Measurements from ENCODE around the gene PSMG4.

The PSMG4 gene

GRCh38 chr6:3291987-3292386 is 33.2 kb downstream of the PSMG4 start:
- no peak for DNase-seq

GRCh38 chr6:3292431-3293197 is 33.9 kb downstream of the PSMG4 start:
- DNase-seq: no peak

GRCh38 chr6:3293271-3294155 is 34.8 kb downstream of the PSMG4 start:
- DNase-seq: no peak

GRCh38 chr6:3294396-3294795 is 35.6 kb downstream of the PSMG4 start:
- no peak for DNase-seq

- peak; percentile 35 for DNase-seq
Measured at GRCh38 chr6:3294921-3295871, 36.4 kb downstream of the PSMG4 start.

GRCh38 chr6:3296078-3296477 is 37.3 kb downstream of the PSMG4 start:
- DNase-seq: no peak

GRCh38 chr6:3296537-3296936 is 37.8 kb downstream of the PSMG4 start:
- DNase-seq: no peak

- DNase-seq: no peak
Measured at GRCh38 chr6:3297006-3297405, 38.3 kb downstream of the PSMG4 start.

- DNase-seq: no peak
Measured at GRCh38 chr6:3297909-3298308, 39.2 kb downstream of the PSMG4 start.

- DNase-seq: no peak
Measured at GRCh38 chr6:3299221-3299620, 40.5 kb downstream of the PSMG4 start.

GRCh38 chr6:3301506-3301905 is 42.8 kb downstream of the PSMG4 start:
- DNase-seq: no peak

- no peak for DNase-seq
Measured at GRCh38 chr6:3303795-3304411, 45.2 kb downstream of the PSMG4 start.

- DNase-seq: no peak
Measured at GRCh38 chr6:3304500-3305215, 45.9 kb downstream of the PSMG4 start.

- no peak for DNase-seq
Measured at GRCh38 chr6:3305216-3305565, 46.4 kb downstream of the PSMG4 start.

GRCh38 chr6:3305831-3306230 is 47.1 kb downstream of the PSMG4 start:
- no peak for DNase-seq

- no peak for DNase-seq
Measured at GRCh38 chr6:3306848-3307247, 48.1 kb downstream of the PSMG4 start.

GRCh38 chr6:3307436-3307835 is 48.7 kb downstream of the PSMG4 start:
- no peak for DNase-seq

GRCh38 chr6:3308106-3308505 is 49.4 kb downstream of the PSMG4 start:
- no peak for DNase-seq

GRCh38 chr6:3309391-3310050 is 50.8 kb downstream of the PSMG4 start:
- DNase-seq: peak; percentile 42

- no peak for DNase-seq
Measured at GRCh38 chr6:3310051-3310448, 51.3 kb downstream of the PSMG4 start.

GRCh38 chr6:3310703-3311102 is 52.0 kb downstream of the PSMG4 start:
- DNase-seq: peak; percentile 16
